Measurements from ENCODE around the gene CYB5B. TPM values are rescaled to one million over a fixed set of nuclear protein-coding genes. Genes with fewer than 3 reads are reported as not detected.

The CYB5B gene
- total and polyA plus RNA-seq, 7 donors: 42.1 to 92.8 (median 54.5) TPM

- Histone ChIP-seq H3K36me3 (ENCODE audit: insufficient read depth in 1 of 2, low read depth in 1 of 2) (peaks cover 4 to 46% of the 10 kb centered on the region in 2 donors), H3K27ac (no peak overlapping the region), H3K9me3 (peaks cover 3% of the 10 kb centered on the region), H3K27me3 (ENCODE audit: insufficient read depth in 3 of 3, low read length in 2 of 3) (no peaks in the 10 kb centered on the region), H3K4me3 (no peak overlapping the region), H3K4me1 (peaks cover 6% of the 10 kb centered on the region)
- DNase-seq: no peak
- intact Hi-C loops (cut with DNase I): no loop called here
- ATAC-seq: no peak
- whole genome bisulfite sequencing, 3 donors: 81 to 85% (median 83%) methylated on average over 2 of the region's 2 CpGs
- no peak for TF ChIP-seq CTCF (IDR thresholded peaks at IDR 0.05)
Measured at GRCh38 chr16:69431948-69432468, 7.6 kb downstream of the CYB5B start.

GRCh38 chr16:69434066-69434465, 9.6 kb downstream of the CYB5B start:
- Histone ChIP-seq H3K4me3 (no peak overlapping the region), H3K9me3 (peaks cover 3% of the 10 kb centered on the region), H3K4me1 (peaks cover 6% of the 10 kb centered on the region), H3K27ac (no peak overlapping the region), H3K27me3 (ENCODE audit: insufficient read depth in 3 of 3, low read length in 2 of 3) (no peaks in the 10 kb centered on the region), H3K36me3 (ENCODE audit: insufficient read depth in 1 of 2, low read depth in 1 of 2) (peaks cover under 1 to 38% of the 10 kb centered on the region in 2 donors)
- intact Hi-C loops (cut with DNase I): no loop called here
- no peak for DNase-seq
- no peak for ATAC-seq
- no peak for TF ChIP-seq CTCF (IDR thresholded peaks at IDR 0.05)
- 94 to 97% (median 95%) methylated on average over 1 of the region's 1 CpG for WGBS, 3 donors

- intact Hi-C loops (cut with DNase I): no loop called here
- Histone ChIP-seq H3K4me1 (peaks cover 6% of the 10 kb centered on the region), H3K9me3 (no peaks in the 10 kb centered on the region), H3K27ac (no peak overlapping the region), H3K36me3 (ENCODE audit: insufficient read depth in 1 of 2, low read depth in 1 of 2) (peaks cover 0 to 19% of the 10 kb centered on the region in 2 donors), H3K4me3 (no peak overlapping the region), H3K27me3 (ENCODE audit: insufficient read depth in 3 of 3, low read length in 2 of 3) (no peaks in the 10 kb centered on the region)
- ATAC-seq (no peak), DNase-seq (no peak)
- TF ChIP-seq CTCF (IDR thresholded peaks at IDR 0.05): no peak
- 75 to 86% (median 80%) methylated on average over 7 of the region's 7 CpGs for WGBS, 3 donors
Measured at GRCh38 chr16:69435977-69436820, 11.8 kb downstream of the CYB5B start.

GRCh38 chr16:69436896-69437295, 12.5 kb downstream of the CYB5B start:
- ATAC-seq: no peak
- 82 to 85% (median 84%) methylated on average over 2 of the region's 2 CpGs for WGBS, 3 donors
- intact Hi-C loops (cut with DNase I): no loop called here

More at GRCh38 chr16:69436896-69437295, 12.5 kb downstream of the CYB5B start:
- TF ChIP-seq CTCF (IDR thresholded peaks at IDR 0.05): no peak
- Histone ChIP-seq H3K36me3 (ENCODE audit: insufficient read depth in 1 of 2, low read depth in 1 of 2) (peaks cover 0 to 14% of the 10 kb centered on the region in 2 donors), H3K27me3 (ENCODE audit: insufficient read depth in 3 of 3, low read length in 2 of 3) (no peaks in the 10 kb centered on the region), H3K9me3 (no peaks in the 10 kb centered on the region), H3K4me1 (peaks cover 6% of the 10 kb centered on the region), H3K27ac (no peak overlapping the region), H3K4me3 (no peak overlapping the region)
- DNase-seq: no peak
